Subcutaneous abdominal adipose tissue (tissue), 5 donors: ENCODE measurements around the gene CRY2.

Source experiments
- H3K27ac ChIP-seq: one replicate; pipeline ENCODE4 v1.7.0; 2013; ENCODE audit warnings: low read depth, mild to moderate bottlenecking, inconsistent platforms, low read length, moderate library complexity
- H3K27me3 ChIP-seq, 5 donors: one replicate each; pipeline ENCODE4 v1.7.0; 2013; ENCODE audit warnings: low read length in 5 of 5, inconsistent platforms in 1 of 5; ENCODE audit not compliant: control insufficient read depth in 5 of 5, insufficient read depth in 4 of 5
- H3K36me3 ChIP-seq, 5 donors: one replicate each; pipeline ENCODE4 v1.7.0; 2013; ENCODE audit warnings: low read length in 5 of 5; ENCODE audit not compliant: control insufficient read depth in 5 of 5, insufficient read depth in 5 of 5
- H3K4me1 ChIP-seq, 5 donors: one replicate each; pipeline ENCODE4 v1.7.0; 2013; ENCODE audit warnings: low read length in 5 of 5, mild to moderate bottlenecking in 3 of 5, moderate library complexity in 1 of 5; ENCODE audit not compliant: control insufficient read depth in 5 of 5, insufficient read depth in 5 of 5
- H3K4me3 ChIP-seq, 5 donors: one replicate each; pipeline ENCODE4 v1.7.0; 2013; ENCODE audit warnings: low read length in 5 of 5, low read depth in 1 of 5
- H3K9ac ChIP-seq, 5 donors: one replicate each; pipeline ENCODE4 v1.7.0; 2013; ENCODE audit warnings: low read length in 5 of 5, mild to moderate bottlenecking in 4 of 5, moderate library complexity in 3 of 5
- H3K9me3 ChIP-seq, 5 donors: one replicate each; pipeline ENCODE4 v1.7.0; 2013; ENCODE audit warnings: low read length in 5 of 5; ENCODE audit not compliant: control insufficient read depth in 5 of 5
- donor health status: healthy.
- donor health status: healthy.
- donor health status: healthy.
- donor health status: healthy.
- donor health status: healthy.

The CRY2 gene

DNA sequence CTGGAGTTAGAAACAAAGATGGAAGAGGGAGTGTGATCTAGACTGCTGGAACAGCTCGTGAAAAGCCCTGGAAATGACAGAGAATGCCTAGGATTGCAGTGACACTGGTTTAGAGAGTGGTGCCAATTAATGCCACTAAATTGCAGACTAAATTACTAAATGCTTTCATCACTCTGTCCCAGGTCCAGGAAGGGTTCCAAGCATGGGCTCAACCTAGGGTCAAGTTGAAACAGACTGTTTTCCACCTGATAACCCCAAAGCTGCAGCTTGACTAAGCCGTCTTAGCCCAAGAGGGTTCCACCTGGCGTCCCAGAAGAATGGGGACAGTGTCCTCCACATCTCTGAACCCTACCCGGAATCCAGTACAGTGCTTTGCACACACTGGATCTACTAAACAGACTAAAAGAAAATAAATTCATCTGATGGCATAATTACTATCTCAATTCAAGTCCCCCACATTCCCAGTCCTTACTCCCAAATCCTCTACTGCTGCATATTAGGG, 1.1 kb upstream of the CRY2 start:
- H3K27ac ChIP-seq: peak overlapping the region; percentile 78
- no peaks in the 10 kb centered on the region for H3K9me3 ChIP-seq
- peak overlapping the region in 3 of 5 donors; percentile 37 to 48 (median 45) for H3K9ac ChIP-seq
- peaks cover 0 to 3% (median 0%) of the 10 kb centered on the region in 5 donors for H3K36me3 ChIP-seq
- H3K4me1 ChIP-seq: peaks cover 6 to 57% (median 53%) of the 10 kb centered on the region in 5 donors
- no peaks in the 10 kb centered on the region for H3K27me3 ChIP-seq
- H3K4me3 ChIP-seq: peak overlapping the region in 1 of 5 donors; percentile 9

DNA sequence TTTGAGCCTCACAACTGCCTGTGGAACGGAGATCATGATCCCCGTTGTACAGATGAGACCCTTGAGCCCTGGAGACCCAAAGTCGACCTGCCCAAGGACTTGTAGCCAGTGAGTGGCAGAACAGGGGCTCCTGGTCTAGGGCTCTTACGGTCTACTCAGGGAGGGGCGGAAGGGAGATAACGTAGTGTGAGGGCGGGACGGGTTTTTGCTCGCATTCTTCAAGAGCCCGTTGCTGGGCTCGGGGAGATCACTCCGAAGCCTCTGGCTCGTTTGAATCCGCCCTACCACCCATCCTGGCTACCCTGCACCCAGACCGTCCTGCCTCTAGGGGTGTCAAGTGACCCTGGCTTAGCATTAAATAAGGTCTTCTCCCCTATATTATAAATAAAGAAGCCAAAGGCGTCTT, 639 bp downstream of the CRY2 start:
- peak overlapping the region; percentile 71 to 100 (median 99) for H3K4me3 ChIP-seq
- H3K36me3 ChIP-seq: peaks cover 0 to 3% (median 0%) of the 10 kb centered on the region in 5 donors
- H3K27me3 ChIP-seq: no peaks in the 10 kb centered on the region
- H3K4me1 ChIP-seq: peaks cover 12 to 73% (median 68%) of the 10 kb centered on the region in 5 donors
- H3K27ac ChIP-seq: peak overlapping the region; percentile 100
- peak overlapping the region; percentile 97 to 100 (median 99) for H3K9ac ChIP-seq
- H3K9me3 ChIP-seq: no peaks in the 10 kb centered on the region

DNA sequence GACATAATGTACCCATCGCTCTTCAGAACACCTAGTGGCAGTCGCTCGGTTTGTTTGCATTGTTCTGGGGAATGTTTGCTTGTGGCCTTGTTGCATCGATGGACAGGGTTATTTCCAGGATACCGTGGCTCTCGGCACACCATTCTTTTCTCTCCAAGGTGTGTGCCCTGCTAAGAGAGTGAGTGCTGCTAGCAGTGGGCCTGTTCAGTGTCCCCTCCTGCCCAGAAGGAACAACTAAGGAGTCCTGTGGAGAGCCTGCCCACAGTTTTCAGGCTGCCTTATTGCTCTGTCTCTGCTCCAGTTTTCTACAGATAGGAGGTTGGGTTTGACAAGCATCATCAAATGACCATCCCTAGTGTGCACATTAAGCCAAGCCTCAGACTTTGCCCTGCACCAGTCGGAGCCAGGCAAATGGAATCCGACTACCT, 1.4 kb downstream of the CRY2 start:
- Histone ChIP-seq H3K36me3 (peaks cover 0 to 6% (median 0%) of the 10 kb centered on the region in 5 donors), H3K27ac (peak overlapping the region; percentile 100), H3K9ac (peak overlapping the region; percentile 97 to 100 (median 99)), H3K9me3 (no peaks in the 10 kb centered on the region), H3K4me1 (peaks cover 8 to 76% (median 70%) of the 10 kb centered on the region in 5 donors), H3K4me3 (peak overlapping the region; percentile 71 to 100 (median 99)), H3K27me3 (no peaks in the 10 kb centered on the region)

DNA sequence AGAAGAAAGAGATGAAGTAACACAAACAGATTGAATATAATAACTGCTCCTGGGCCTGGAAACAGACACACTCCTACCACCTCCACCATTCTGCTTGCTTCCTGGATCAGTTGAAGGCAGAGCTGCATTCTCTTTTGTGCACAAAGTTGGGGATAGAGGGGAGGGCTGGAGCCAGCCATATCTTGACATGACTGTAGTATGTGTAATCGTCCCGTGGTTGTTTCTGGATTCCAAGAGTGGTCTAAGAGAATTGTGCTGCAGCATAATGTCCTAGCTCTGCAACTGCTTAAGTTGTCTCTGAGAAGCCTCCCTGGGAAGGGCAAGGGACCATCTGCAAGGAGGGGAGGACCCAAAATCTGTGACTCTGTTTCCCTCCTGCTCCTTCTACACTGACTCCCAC, 3.2 kb downstream of the CRY2 start:
- Histone ChIP-seq H3K9me3 (no peaks in the 10 kb centered on the region), H3K4me1 (peaks cover 14 to 94% (median 87%) of the 10 kb centered on the region in 5 donors), H3K4me3 (peak overlapping the region; percentile 2 to 99 (median 21)), H3K27ac (peak overlapping the region; percentile 100), H3K27me3 (no peaks in the 10 kb centered on the region), H3K36me3 (peaks cover 0 to 12% (median 2%) of the 10 kb centered on the region in 5 donors), H3K9ac (peak overlapping the region in 3 of 5 donors; percentile 29 to 85 (median 38))

DNA sequence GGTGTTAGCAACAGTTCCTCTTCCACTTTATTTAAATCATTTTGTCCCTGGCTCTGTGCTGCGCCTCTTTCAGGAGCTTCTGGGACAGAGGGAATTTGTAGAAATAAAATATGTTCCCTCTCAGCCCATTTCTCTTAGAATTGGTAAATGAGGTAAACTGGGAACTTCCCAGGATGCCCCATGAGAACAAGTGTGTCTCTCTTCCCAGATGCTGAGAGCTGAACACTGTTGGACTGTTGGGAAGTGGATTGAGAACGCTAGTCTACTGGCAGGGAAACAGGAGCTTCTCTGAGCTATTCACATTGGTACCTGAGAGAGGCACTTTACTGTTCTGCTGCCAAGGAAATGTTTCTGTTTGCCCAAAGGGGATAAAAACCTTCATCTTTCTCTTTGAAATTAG, 4.0 kb downstream of the CRY2 start:
- Histone ChIP-seq H3K9me3 (no peaks in the 10 kb centered on the region), H3K27ac (peak overlapping the region; percentile 100), H3K4me1 (peaks cover 22 to 95% (median 89%) of the 10 kb centered on the region in 5 donors), H3K4me3 (peak overlapping the region in 3 of 5 donors; percentile 30 to 99 (median 39)), H3K36me3 (peaks cover 0 to 13% (median 7%) of the 10 kb centered on the region in 5 donors), H3K9ac (peak overlapping the region in 3 of 5 donors; percentile 69 to 85 (median 69)), H3K27me3 (no peaks in the 10 kb centered on the region)

DNA sequence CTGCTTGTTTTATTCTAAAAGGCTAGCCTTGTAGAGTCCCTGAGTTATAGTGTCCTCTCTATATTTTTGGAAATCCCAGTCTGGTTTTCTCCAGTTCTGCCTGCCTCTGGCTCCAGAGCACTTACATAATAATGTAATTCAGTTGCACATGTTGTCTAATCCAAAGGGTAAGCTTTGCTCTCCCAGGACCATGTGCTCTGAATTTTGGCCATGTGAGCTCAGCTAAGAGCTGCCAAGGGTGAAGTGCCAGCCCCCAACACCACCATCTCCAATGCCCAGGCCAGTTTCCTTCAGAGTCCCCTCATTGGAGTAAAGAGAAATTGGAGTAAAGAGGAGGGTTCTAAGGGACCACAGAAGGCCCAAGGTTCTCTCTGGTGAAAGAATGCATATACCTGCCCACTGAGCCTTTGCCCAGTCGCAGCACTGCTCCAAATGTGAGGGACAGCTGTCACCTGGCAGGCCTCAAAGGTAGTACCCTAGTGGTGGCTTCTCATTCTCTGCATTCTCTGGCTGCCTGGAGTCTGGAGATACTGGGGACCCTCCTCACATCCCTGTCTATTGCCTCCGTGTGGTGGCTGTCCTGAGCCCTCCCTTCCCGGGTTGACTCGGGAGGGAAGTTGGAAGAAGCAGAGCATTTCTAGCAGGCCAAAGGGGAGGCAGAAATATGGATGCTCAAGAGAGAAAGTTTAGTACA, 4.9 kb downstream of the CRY2 start:
- peak overlapping the region in 4 of 5 donors; percentile 12 to 62 (median 26) for H3K4me3 ChIP-seq
- H3K27ac ChIP-seq: peak overlapping the region; percentile 100
- H3K9ac ChIP-seq: peak overlapping the region; percentile 53 to 85 (median 69)
- H3K27me3 ChIP-seq: no peaks in the 10 kb centered on the region
- H3K4me1 ChIP-seq: peaks cover 28 to 95% (median 89%) of the 10 kb centered on the region in 5 donors
- H3K9me3 ChIP-seq: no peaks in the 10 kb centered on the region
- H3K36me3 ChIP-seq: peaks cover 3 to 18% (median 12%) of the 10 kb centered on the region in 5 donors

DNA sequence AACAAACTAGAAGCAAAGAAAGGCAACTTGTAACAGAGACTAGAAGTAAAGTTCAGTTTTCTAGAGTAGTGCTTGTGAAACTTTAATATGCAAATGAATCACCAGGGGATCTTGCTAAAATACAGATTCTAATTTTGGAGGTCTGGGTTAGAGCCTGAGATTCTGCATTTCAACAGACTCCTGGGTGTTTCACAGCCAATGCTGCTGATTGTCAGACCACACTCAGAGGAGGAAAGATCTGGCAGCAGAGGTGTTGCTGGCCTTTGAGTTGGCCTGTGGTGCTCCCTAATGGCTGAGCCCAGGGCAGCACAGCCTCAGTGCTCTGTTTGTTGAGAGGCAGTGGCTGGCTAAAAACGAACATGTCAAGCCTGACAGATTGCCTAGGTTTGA, 5.4 kb downstream of the CRY2 start:
- Histone ChIP-seq H3K27me3 (no peaks in the 10 kb centered on the region), H3K4me1 (peaks cover 32 to 99% (median 94%) of the 10 kb centered on the region in 5 donors), H3K36me3 (peaks cover 5 to 22% (median 14%) of the 10 kb centered on the region in 5 donors), H3K27ac (peak overlapping the region; percentile 100), H3K9ac (peak overlapping the region in 4 of 5 donors; percentile 53 to 85 (median 62)), H3K9me3 (no peaks in the 10 kb centered on the region), H3K4me3 (peak overlapping the region in 2 of 5 donors; percentile 33 to 62)

DNA sequence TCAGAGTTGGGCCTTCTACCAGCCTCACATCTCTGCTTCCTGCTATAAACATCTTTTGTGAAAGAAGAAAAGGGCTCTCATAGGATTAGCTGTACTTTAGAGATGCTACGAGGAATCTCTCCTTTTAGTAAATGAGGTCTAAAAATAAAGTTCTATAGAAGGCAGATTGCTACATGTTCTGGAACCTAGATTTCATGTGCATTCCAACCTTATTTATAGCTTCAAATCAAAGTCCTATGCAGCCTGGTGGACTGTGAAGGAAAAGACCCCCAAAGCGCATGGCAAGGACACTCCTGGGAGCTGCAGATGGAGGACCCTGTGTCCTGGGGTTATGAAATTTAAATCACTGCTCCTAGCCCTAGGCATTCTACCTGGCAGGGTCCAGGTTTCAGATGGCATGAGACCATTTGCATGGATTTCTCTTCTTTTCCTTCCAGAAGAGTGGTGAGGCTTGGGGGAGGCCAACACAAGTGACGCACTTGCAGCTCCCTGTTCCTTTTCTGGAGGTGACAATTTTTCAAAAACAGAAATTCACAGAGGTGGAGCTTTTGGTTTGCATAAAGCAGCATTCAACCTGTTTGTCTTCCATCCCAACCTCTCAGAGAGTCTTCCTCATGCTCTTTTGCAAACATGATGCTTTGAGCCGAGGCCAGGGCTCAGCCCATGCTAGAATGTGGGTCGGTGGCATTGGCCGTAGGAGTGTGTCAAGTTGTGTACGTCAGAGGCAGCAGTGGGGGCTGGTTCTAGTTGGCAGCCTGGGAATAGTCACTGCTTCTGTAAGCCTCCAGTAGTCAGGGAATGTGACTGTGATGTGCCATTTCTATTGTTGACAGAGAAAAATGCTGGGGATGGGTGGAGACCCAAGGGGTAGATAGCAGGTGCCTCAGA, 6.3 kb downstream of the CRY2 start:
- Histone ChIP-seq H3K4me1 (peaks cover 41 to 99% (median 98%) of the 10 kb centered on the region in 5 donors), H3K9me3 (no peaks in the 10 kb centered on the region), H3K27me3 (no peaks in the 10 kb centered on the region), H3K36me3 (peaks cover 5 to 25% (median 16%) of the 10 kb centered on the region in 5 donors), H3K4me3 (no peak overlapping the region), H3K9ac (peak overlapping the region in 3 of 5 donors; percentile 13 to 85 (median 69)), H3K27ac (peak overlapping the region; percentile 100)

DNA sequence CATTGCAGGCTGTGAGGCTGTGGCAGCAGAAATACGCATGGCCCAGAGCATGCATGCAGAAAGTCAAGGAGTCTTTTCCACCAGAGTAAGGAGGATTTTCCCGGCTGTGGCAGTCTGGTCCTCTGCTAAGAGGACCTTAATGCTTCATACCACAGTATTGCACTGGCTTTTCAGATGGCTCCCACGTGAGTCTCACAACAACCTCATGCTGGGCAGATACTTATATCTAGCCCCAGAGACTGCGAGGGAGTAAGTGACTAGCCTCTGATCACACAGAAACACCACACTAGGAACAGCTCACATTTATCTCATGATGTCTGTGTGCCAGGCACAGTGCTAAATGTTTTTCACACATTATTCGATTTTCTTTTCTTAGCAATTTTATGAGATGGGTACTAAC, 8.0 kb downstream of the CRY2 start:
- Histone ChIP-seq H3K27me3 (no peaks in the 10 kb centered on the region), H3K9me3 (no peaks in the 10 kb centered on the region), H3K4me1 (peaks cover 54 to 99% (median 98%) of the 10 kb centered on the region in 5 donors), H3K36me3 (peaks cover 5 to 32% (median 20%) of the 10 kb centered on the region in 5 donors), H3K27ac (peak overlapping the region; percentile 100), H3K4me3 (peak overlapping the region in 1 of 5 donors; percentile 26), H3K9ac (peak overlapping the region in 4 of 5 donors; percentile 42 to 59 (median 56))
